ENCODE results near the gene DOCK8.

The DOCK8 gene

GRCh38 chr9:426264-426663 lies 211.6 kb downstream of the DOCK8 start:
- Histone ChIP-seq H3K4me1 (ENCODE audit: control insufficient read depth, insufficient read depth, low read length) (no peaks in the 10 kb centered on the region), H3K27me3 (ENCODE audit: control insufficient read depth, insufficient read depth, low read length) (no peaks in the 10 kb centered on the region), H3K4me3 (ENCODE audit: low read length) (no peak overlapping the region), H3K36me3 (ENCODE audit: control insufficient read depth, insufficient read depth, low read length) (no peaks in the 10 kb centered on the region), H3K9ac (ENCODE audit: low read length) (no peak overlapping the region), H3K9me3 (ENCODE audit: control insufficient read depth, low read length) (no peaks in the 10 kb centered on the region)

GRCh38 chr9:426976-427375 lies 212.3 kb downstream of the DOCK8 start:
- H3K36me3 ChIP-seq (ENCODE audit: control insufficient read depth, insufficient read depth, low read length) = no peaks in the 10 kb centered on the region
- no peaks in the 10 kb centered on the region for H3K9me3 ChIP-seq (ENCODE audit: control insufficient read depth, low read length)

GRCh38 chr9:431701-432100 lies 217.0 kb downstream of the DOCK8 start:
- Histone ChIP-seq H3K4me3 (ENCODE audit: low read length) (no peak overlapping the region), H3K36me3 (ENCODE audit: control insufficient read depth, insufficient read depth, low read length) (no peaks in the 10 kb centered on the region), H3K4me1 (ENCODE audit: control insufficient read depth, insufficient read depth, low read length) (no peaks in the 10 kb centered on the region), H3K9ac (ENCODE audit: low read length) (no peak overlapping the region), H3K27me3 (ENCODE audit: control insufficient read depth, insufficient read depth, low read length) (no peaks in the 10 kb centered on the region), H3K9me3 (ENCODE audit: control insufficient read depth, low read length) (no peaks in the 10 kb centered on the region)

More at GRCh38 chr9:426976-427375, 212.3 kb downstream of the DOCK8 start:
- Histone ChIP-seq H3K4me1 (ENCODE audit: control insufficient read depth, insufficient read depth, low read length) (no peaks in the 10 kb centered on the region), H3K9ac (ENCODE audit: low read length) (no peak overlapping the region), H3K4me3 (ENCODE audit: low read length) (no peak overlapping the region), H3K27me3 (ENCODE audit: control insufficient read depth, insufficient read depth, low read length) (no peaks in the 10 kb centered on the region)

GRCh38 chr9:436482-436881 lies 221.8 kb downstream of the DOCK8 start:
- Histone ChIP-seq H3K9me3 (ENCODE audit: control insufficient read depth, low read length) (no peaks in the 10 kb centered on the region), H3K9ac (ENCODE audit: low read length) (no peak overlapping the region), H3K4me3 (ENCODE audit: low read length) (no peak overlapping the region), H3K27me3 (ENCODE audit: control insufficient read depth, insufficient read depth, low read length) (no peaks in the 10 kb centered on the region), H3K36me3 (ENCODE audit: control insufficient read depth, insufficient read depth, low read length) (no peaks in the 10 kb centered on the region), H3K4me1 (ENCODE audit: control insufficient read depth, insufficient read depth, low read length) (no peaks in the 10 kb centered on the region)

GRCh38 chr9:437066-437465 lies 222.4 kb downstream of the DOCK8 start:
- H3K4me1 ChIP-seq (ENCODE audit: control insufficient read depth, insufficient read depth, low read length) = no peaks in the 10 kb centered on the region
- H3K4me3 ChIP-seq (ENCODE audit: low read length) = no peak overlapping the region
- no peak overlapping the region for H3K9ac ChIP-seq (ENCODE audit: low read length)
- no peaks in the 10 kb centered on the region for H3K9me3 ChIP-seq (ENCODE audit: control insufficient read depth, low read length)
- no peaks in the 10 kb centered on the region for H3K36me3 ChIP-seq (ENCODE audit: control insufficient read depth, insufficient read depth, low read length)
- H3K27me3 ChIP-seq (ENCODE audit: control insufficient read depth, insufficient read depth, low read length) = no peaks in the 10 kb centered on the region

- Histone ChIP-seq H3K36me3 (ENCODE audit: control insufficient read depth, insufficient read depth, low read length) (no peaks in the 10 kb centered on the region), H3K27me3 (ENCODE audit: control insufficient read depth, insufficient read depth, low read length) (no peaks in the 10 kb centered on the region), H3K4me1 (ENCODE audit: control insufficient read depth, insufficient read depth, low read length) (no peaks in the 10 kb centered on the region), H3K9ac (ENCODE audit: low read length) (no peak overlapping the region), H3K9me3 (ENCODE audit: control insufficient read depth, low read length) (no peaks in the 10 kb centered on the region), H3K4me3 (ENCODE audit: low read length) (no peak overlapping the region)
Observed at GRCh38 chr9:437574-438001, 222.9 kb downstream of the DOCK8 start.

GRCh38 chr9:438066-438465 lies 223.4 kb downstream of the DOCK8 start:
- no peaks in the 10 kb centered on the region for H3K36me3 ChIP-seq (ENCODE audit: control insufficient read depth, insufficient read depth, low read length)

GRCh38 chr9:438961-439768 lies 224.5 kb downstream of the DOCK8 start:
- Histone ChIP-seq H3K9me3 (ENCODE audit: control insufficient read depth, low read length) (no peaks in the 10 kb centered on the region), H3K4me3 (ENCODE audit: low read length) (no peak overlapping the region), H3K36me3 (ENCODE audit: control insufficient read depth, insufficient read depth, low read length) (no peaks in the 10 kb centered on the region), H3K9ac (ENCODE audit: low read length) (no peak overlapping the region), H3K4me1 (ENCODE audit: control insufficient read depth, insufficient read depth, low read length) (no peaks in the 10 kb centered on the region), H3K27me3 (ENCODE audit: control insufficient read depth, insufficient read depth, low read length) (no peaks in the 10 kb centered on the region)

More at GRCh38 chr9:438066-438465, 223.4 kb downstream of the DOCK8 start:
- Histone ChIP-seq H3K9ac (ENCODE audit: low read length) (no peak overlapping the region), H3K27me3 (ENCODE audit: control insufficient read depth, insufficient read depth, low read length) (no peaks in the 10 kb centered on the region), H3K4me1 (ENCODE audit: control insufficient read depth, insufficient read depth, low read length) (no peaks in the 10 kb centered on the region), H3K4me3 (ENCODE audit: low read length) (no peak overlapping the region), H3K9me3 (ENCODE audit: control insufficient read depth, low read length) (no peaks in the 10 kb centered on the region)

- H3K27me3 ChIP-seq (ENCODE audit: control insufficient read depth, insufficient read depth, low read length) = no peaks in the 10 kb centered on the region
- no peak overlapping the region for H3K9ac ChIP-seq (ENCODE audit: low read length)
- H3K36me3 ChIP-seq (ENCODE audit: control insufficient read depth, insufficient read depth, low read length) = no peaks in the 10 kb centered on the region
- H3K4me1 ChIP-seq (ENCODE audit: control insufficient read depth, insufficient read depth, low read length) = no peaks in the 10 kb centered on the region
- H3K9me3 ChIP-seq (ENCODE audit: control insufficient read depth, low read length) = no peaks in the 10 kb centered on the region
- H3K4me3 ChIP-seq (ENCODE audit: low read length) = no peak overlapping the region
Observed at GRCh38 chr9:441126-441525, 226.5 kb downstream of the DOCK8 start.

GRCh38 chr9:444528-444927 lies 229.9 kb downstream of the DOCK8 start:
- H3K9me3 ChIP-seq (ENCODE audit: control insufficient read depth, low read length) = no peaks in the 10 kb centered on the region
- H3K27me3 ChIP-seq (ENCODE audit: control insufficient read depth, insufficient read depth, low read length) = no peaks in the 10 kb centered on the region
- no peak overlapping the region for H3K4me3 ChIP-seq (ENCODE audit: low read length)
- H3K9ac ChIP-seq (ENCODE audit: low read length) = no peak overlapping the region
- H3K4me1 ChIP-seq (ENCODE audit: control insufficient read depth, insufficient read depth, low read length) = peaks cover 4% of the 10 kb centered on the region
- no peaks in the 10 kb centered on the region for H3K36me3 ChIP-seq (ENCODE audit: control insufficient read depth, insufficient read depth, low read length)

GRCh38 chr9:445033-445432 lies 230.4 kb downstream of the DOCK8 start:
- H3K27me3 ChIP-seq (ENCODE audit: control insufficient read depth, insufficient read depth, low read length) = no peaks in the 10 kb centered on the region
- H3K36me3 ChIP-seq (ENCODE audit: control insufficient read depth, insufficient read depth, low read length) = no peaks in the 10 kb centered on the region
- no peak overlapping the region for H3K4me3 ChIP-seq (ENCODE audit: low read length)
- H3K4me1 ChIP-seq (ENCODE audit: control insufficient read depth, insufficient read depth, low read length) = peaks cover 4% of the 10 kb centered on the region
- H3K9me3 ChIP-seq (ENCODE audit: control insufficient read depth, low read length) = no peaks in the 10 kb centered on the region
- H3K9ac ChIP-seq (ENCODE audit: low read length) = no peak overlapping the region

- peaks cover 4% of the 10 kb centered on the region for H3K4me1 ChIP-seq (ENCODE audit: control insufficient read depth, insufficient read depth, low read length)
- no peaks in the 10 kb centered on the region for H3K9me3 ChIP-seq (ENCODE audit: control insufficient read depth, low read length)
- no peaks in the 10 kb centered on the region for H3K36me3 ChIP-seq (ENCODE audit: control insufficient read depth, insufficient read depth, low read length)
- no peak overlapping the region for H3K4me3 ChIP-seq (ENCODE audit: low read length)
- no peaks in the 10 kb centered on the region for H3K27me3 ChIP-seq (ENCODE audit: control insufficient read depth, insufficient read depth, low read length)
- H3K9ac ChIP-seq (ENCODE audit: low read length) = no peak overlapping the region
Observed at GRCh38 chr9:446074-446699, 231.5 kb downstream of the DOCK8 start.
